MM.1S (cell line): ENCODE results near the gene GALE.

Source experiments
- DNase-seq: peaks from one replicate; pipeline ENCODE4 v3.0.0-alpha.2; 2015
- H2AFZ ChIP-seq: fragments of 300-600 bp; sonication (generic); 2 replicates; pipeline ENCODE4 v1.6.0; 2016; ENCODE audit warnings: antibody characterized with exemption, low read length
- H3F3A ChIP-seq: fragments of 300-600 bp; sonication (generic); 2 replicates; pipeline ENCODE4 v1.6.1; 2016; ENCODE audit warnings: mild to moderate bottlenecking, antibody characterized with exemption, low read length, moderate library complexity, mixed read lengths; ENCODE audit not compliant: insufficient read depth
- H3K27ac ChIP-seq: fragments of 300-600 bp; sonication (generic); 2 replicates; pipeline ENCODE4 v1.5.1; 2016; ENCODE audit warnings: mild to moderate bottlenecking, low read length
- H3K27me3 ChIP-seq: fragments of 300-600 bp; sonication (generic); replicated peaks from 2 replicates; pipeline ENCODE4 v1.6.0; 2016; ENCODE audit warnings: low read length; ENCODE audit not compliant: insufficient read depth
- H3K36me3 ChIP-seq: fragments of 300-600 bp; sonication (generic); replicated peaks from 2 replicates; pipeline ENCODE4 v1.6.1; 2016; ENCODE audit warnings: mild to moderate bottlenecking, low read length, mixed read lengths; ENCODE audit not compliant: insufficient read depth
- H3K4me1 ChIP-seq: fragments of 300-600 bp; sonication (generic); 2 replicates; pipeline ENCODE4 v1.6.1; 2016; ENCODE audit warnings: low read length, mixed read lengths
- H3K4me2 ChIP-seq: fragments of 300-600 bp; sonication (generic); 2 replicates; pipeline ENCODE4 v1.6.0; 2016; ENCODE audit warnings: low read depth, low read length
- H3K4me3 ChIP-seq: fragments of 300-600 bp; sonication (generic); 2 replicates; pipeline ENCODE4 v1.5.1; 2016; ENCODE audit warnings: low read length, mixed read lengths
- H3K79me2 ChIP-seq: fragments of 300-600 bp; sonication (generic); 2 replicates; pipeline ENCODE4 v1.6.1; 2016; ENCODE audit warnings: mixed run types, low read length, mixed read lengths
- H3K9ac ChIP-seq: fragments of 300-600 bp; sonication (generic); 2 replicates; pipeline ENCODE4 v1.6.1; 2016; ENCODE audit warnings: low read length, mixed read lengths
- H3K9me2 ChIP-seq: fragments of 300-600 bp; sonication (generic); replicated peaks from 2 replicates; pipeline ENCODE4 v1.6.1; 2016; ENCODE audit warnings: mild to moderate bottlenecking, low read length, mixed read lengths; ENCODE audit not compliant: insufficient read depth
- H3K9me3 ChIP-seq: fragments of 300-600 bp; sonication (generic); replicated peaks from 2 replicates; pipeline ENCODE4 v1.6.1; 2016; ENCODE audit warnings: mild to moderate bottlenecking, low read length, mixed read lengths; ENCODE audit not compliant: insufficient read depth
- H4K20me1 ChIP-seq: fragments of 300-600 bp; sonication (generic); 2 replicates; pipeline ENCODE4 v1.6.1; 2016; ENCODE audit warnings: mild to moderate bottlenecking, low read length, moderate library complexity, mixed read lengths; ENCODE audit not compliant: insufficient read depth
- EZH2 ChIP-seq: fragments of 300-600 bp; sonication (generic); optimal IDR thresholded peaks from 2 replicates; pipeline ENCODE3; 2017; ENCODE audit warnings: low read depth, mild to moderate bottlenecking, antibody characterized with exemption, low read length, mixed read lengths
- EZH2phosphoT487 ChIP-seq: fragments of 300-600 bp; sonication (generic); IDR thresholded peaks from 2 replicates; pipeline ENCODE4 v1.6.1; 2018; ENCODE audit warnings: antibody characterized with exemption, low read length
- TF ChIP-seq, protein P1 (sequence below): fragments of 300-600 bp; sonication (generic); IDR thresholded peaks from 2 replicates; pipeline ENCODE4 v1.5.1; 2016; ENCODE audit warnings: antibody characterized with exemption, low read length, mixed read lengths

The GALE gene

DNA sequence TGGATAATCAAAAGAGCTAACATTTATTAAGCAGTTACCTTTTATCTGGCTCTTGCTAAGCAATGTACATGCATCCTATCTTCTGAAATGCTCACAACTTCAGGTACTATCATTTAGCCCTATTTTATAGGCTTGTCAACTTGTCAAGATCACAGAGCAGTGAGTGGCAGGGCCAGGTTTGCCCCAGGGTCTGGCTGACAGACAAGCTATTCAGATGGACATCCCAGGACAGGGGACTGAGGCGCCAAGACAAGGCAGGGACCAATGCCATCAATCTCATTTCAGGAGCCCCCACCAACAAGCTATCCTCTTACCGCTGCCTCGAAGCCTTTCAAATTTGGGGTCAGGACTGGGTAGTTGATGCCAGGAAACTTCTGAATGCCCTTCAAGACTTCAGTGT, 15.8 kb upstream of the GALE start:
- H4K20me1 ChIP-seq: no peaks in the 10 kb centered on the region
- no peaks in the 10 kb centered on the region for H3K79me2 ChIP-seq
- no peaks in the 10 kb centered on the region for H3K9me2 ChIP-seq
- H3K9me3 ChIP-seq: no peaks in the 10 kb centered on the region
- TF ChIP-seq, protein P1, sequence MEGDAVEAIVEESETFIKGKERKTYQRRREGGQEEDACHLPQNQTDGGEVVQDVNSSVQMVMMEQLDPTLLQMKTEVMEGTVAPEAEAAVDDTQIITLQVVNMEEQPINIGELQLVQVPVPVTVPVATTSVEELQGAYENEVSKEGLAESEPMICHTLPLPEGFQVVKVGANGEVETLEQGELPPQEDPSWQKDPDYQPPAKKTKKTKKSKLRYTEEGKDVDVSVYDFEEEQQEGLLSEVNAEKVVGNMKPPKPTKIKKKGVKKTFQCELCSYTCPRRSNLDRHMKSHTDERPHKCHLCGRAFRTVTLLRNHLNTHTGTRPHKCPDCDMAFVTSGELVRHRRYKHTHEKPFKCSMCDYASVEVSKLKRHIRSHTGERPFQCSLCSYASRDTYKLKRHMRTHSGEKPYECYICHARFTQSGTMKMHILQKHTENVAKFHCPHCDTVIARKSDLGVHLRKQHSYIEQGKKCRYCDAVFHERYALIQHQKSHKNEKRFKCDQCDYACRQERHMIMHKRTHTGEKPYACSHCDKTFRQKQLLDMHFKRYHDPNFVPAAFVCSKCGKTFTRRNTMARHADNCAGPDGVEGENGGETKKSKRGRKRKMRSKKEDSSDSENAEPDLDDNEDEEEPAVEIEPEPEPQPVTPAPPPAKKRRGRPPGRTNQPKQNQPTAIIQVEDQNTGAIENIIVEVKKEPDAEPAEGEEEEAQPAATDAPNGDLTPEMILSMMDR: no peak
- no peak for TF ChIP-seq EZH2
- no peak for TF ChIP-seq EZH2phosphoT487
- H2AFZ ChIP-seq: no peak overlapping the region
- no peaks in the 10 kb centered on the region for H3F3A ChIP-seq
- H3K27ac ChIP-seq: no peak overlapping the region
- no peak overlapping the region for H3K9ac ChIP-seq
- no peak overlapping the region for H3K4me3 ChIP-seq
- no peaks in the 10 kb centered on the region for H3K27me3 ChIP-seq
- H3K36me3 ChIP-seq: no peaks in the 10 kb centered on the region
- DNase-seq: no peak
- no peak overlapping the region for H3K4me2 ChIP-seq
- no peaks in the 10 kb centered on the region for H3K4me1 ChIP-seq

DNA sequence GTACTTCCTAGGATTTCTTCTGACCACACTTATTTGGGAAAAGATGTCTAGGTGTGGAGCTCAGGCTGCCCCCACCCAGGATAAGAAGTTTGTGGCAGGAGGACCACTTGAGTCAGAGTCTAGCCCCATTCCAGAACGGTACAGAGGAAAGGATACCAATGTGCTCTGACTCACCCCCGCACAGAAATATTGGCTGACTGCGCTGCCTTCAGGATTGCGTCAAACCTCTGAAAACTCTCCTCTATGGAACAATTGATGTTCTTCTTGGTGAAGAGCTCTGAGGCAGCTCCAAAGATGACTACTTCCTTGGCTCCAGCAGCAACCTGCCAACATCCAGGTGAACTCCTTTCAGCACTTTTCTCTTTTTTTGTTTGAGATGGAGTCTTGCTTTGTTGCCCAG, 13.5 kb upstream of the GALE start:
- Histone ChIP-seq H3K9me3 (no peaks in the 10 kb centered on the region), H3K36me3 (no peaks in the 10 kb centered on the region), H2AFZ (no peak overlapping the region), H3K9me2 (no peaks in the 10 kb centered on the region), H3K27ac (no peak overlapping the region), H3F3A (peaks cover 4% of the 10 kb centered on the region; the same call in 1 of the 2 replicates), H3K27me3 (no peaks in the 10 kb centered on the region), H3K79me2 (no peaks in the 10 kb centered on the region), H3K4me3 (no peak overlapping the region), H3K4me1 (peaks cover 14% of the 10 kb centered on the region), H3K4me2 (no peak overlapping the region), H4K20me1 (no peaks in the 10 kb centered on the region), H3K9ac (no peak overlapping the region)
- TF ChIP-seq EZH2phosphoT487 (no peak), EZH2 (no peak)
- TF ChIP-seq, protein P1: no peak
- DNase-seq: no peak

DNA sequence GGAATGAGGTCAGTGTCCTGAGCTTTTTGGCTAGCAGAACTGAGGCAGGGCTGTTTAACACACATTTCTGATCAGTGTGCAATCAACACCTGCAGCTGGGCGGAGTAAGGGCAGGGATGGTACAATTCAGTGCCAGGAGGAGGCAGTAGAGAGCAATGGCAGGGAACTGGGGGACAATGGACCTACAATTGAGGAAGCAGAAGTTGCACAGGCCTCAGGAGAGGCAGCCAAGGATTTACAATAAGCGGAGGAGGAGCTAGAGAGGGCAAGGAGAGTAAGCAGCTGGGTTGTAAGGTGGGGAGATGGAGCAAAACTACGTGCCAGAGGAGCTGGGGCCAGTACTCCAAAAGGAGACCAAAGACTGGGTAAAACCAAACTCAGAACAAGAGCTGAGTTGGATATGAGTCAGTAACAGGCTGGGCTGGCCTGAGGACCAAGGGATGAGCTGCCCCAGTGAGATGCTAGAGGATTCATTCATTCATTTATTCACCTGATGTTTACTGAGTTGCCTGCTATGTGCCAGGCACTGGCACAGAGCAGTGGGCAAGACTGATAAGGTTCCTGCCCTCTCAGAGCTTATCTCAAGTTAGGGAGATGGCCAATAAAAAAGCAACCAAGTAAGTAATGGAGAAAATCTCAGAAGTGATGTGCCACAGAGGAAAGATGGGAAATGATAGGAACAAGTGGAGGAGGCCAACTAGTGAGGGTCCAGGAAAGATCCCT, 10.4 kb upstream of the GALE start:
- H3K9ac ChIP-seq: no peak overlapping the region

More for the DNA sequence above, 10.4 kb upstream of the GALE start:
- H3K9me3 ChIP-seq: no peaks in the 10 kb centered on the region
- no peaks in the 10 kb centered on the region for H4K20me1 ChIP-seq
- H3F3A ChIP-seq: peaks cover 4% of the 10 kb centered on the region; the same call in 1 of the 2 replicates
- no peak overlapping the region for H2AFZ ChIP-seq
- no peaks in the 10 kb centered on the region for H3K9me2 ChIP-seq
- no peak overlapping the region for H3K27ac ChIP-seq
- H3K4me1 ChIP-seq: peaks cover 14% of the 10 kb centered on the region
- no peaks in the 10 kb centered on the region for H3K36me3 ChIP-seq
- no peaks in the 10 kb centered on the region for H3K79me2 ChIP-seq
- peak; percentile 70 for DNase-seq
- H3K4me2 ChIP-seq: no peak overlapping the region
- TF ChIP-seq EZH2phosphoT487 (no peak), EZH2 (no peak)
- TF ChIP-seq, protein P1: peak; percentile 85
- H3K27me3 ChIP-seq: no peaks in the 10 kb centered on the region
- no peak overlapping the region for H3K4me3 ChIP-seq
